Stimulated activated CD8-positive, alpha-beta memory T cell treated with anti-CD3 and anti-CD28 coated beads, Interleukin-7, amount 100 ng/mL, for 4 hours (primary cell): Measurements from ENCODE around the gene SAPCD1.

Source experiments
- DNase-seq, 2 donors: peaks; one replicate each; pipeline ENCODE4 v3.0.0-alpha.2; 2020; ENCODE audit warnings: low read depth in 2 of 2

The SAPCD1 gene

DNA sequence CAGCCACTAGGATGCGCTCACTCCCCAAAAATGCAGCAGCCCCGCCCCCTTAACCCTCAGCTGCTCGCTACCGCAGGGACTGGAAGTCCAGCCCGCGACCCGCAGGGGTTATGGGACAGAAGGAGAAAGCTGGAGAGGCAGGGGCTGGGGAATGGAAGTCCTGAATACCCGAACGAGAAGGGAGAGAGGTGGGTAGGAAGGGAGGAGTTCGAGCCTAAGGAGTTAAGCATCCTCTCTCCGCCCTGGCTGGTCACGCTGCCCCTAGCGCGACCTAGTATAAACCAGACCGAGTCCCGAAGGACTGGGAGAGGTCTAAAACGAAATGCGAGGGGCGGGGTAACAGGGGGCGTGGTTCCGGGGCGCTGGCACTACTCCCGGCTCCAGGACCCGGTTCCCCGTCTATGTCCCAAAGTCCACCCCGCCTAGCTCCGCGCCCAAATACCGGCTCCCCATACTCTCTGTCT is 32.9 kb upstream of the SAPCD1 start:
- DNase-seq: peak; percentile 69 to 70

DNA sequence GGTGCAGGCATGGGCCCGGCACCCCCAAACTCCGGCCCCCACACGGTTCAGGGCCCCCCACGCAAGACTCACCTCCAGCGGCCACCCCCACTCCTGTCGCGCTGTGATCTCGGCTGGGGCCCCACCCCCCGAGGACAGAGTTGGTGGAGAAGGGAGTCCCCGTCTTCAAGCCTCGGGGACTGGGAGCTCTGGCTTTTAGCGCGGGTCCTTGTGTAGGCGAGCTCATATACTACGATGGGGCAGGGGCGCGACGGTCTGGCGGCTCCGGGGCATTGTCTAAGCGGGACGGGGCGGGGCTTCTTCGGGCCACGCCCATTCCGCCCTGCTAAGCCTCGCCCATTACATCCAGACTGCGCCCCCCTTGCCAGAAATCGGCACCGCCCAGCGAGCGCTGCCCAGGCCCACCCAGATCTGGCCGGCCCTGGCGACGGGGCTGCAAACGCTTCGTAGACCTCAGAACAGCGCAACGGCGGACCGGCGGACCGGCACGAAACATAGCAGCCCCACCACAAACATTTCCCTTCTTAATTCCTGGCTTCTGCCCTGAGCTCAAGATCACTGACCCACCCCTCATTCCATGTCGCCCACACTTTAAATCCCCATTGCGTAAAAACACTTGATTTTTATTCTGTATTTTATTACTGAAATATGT is 32.4 kb upstream of the SAPCD1 start:
- peak; percentile 39 to 61 for DNase-seq

DNA sequence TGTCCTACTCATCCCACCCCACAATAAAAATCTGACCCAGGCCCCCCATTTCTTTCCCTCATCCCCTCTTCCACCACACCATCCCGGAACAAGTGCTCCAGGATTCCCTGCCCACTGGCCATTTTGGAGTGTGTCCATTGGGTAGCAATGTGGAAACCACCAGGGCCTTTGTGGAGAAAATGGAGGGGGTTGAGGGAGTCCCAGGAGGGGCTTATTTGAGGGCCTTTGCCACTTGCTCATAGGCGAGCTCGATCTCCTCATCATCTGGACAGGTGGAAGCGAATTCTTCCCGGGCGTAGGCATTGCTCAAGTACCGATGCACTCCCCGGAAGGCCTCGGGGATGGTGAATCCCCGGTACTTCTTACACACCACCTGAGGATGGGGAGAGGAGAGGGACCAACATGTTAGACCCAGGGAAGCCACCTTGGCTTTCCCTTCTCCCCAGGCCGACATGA is 31.8 kb upstream of the SAPCD1 start:
- DNase-seq: no peak

DNA sequence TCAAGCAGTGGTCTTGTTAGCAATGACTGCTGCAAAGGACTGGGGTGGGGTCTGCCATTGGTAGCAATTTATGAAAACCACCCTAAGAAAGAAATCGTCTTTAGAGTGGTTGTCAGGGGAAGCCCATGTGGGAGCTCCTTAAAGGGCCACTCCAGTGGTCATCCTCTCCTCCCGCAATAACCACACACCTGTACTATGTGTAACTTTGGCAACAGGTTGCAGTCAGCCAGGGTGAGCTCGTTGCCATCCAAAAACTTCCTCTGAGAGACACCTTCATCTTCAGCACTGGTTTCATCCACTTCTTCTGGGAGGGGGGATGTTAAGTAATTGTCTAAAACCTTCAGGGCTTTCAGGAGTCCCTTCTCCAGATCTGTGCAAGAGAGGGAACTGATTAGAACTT is 30.4 kb upstream of the SAPCD1 start:
- DNase-seq: no peak

DNA sequence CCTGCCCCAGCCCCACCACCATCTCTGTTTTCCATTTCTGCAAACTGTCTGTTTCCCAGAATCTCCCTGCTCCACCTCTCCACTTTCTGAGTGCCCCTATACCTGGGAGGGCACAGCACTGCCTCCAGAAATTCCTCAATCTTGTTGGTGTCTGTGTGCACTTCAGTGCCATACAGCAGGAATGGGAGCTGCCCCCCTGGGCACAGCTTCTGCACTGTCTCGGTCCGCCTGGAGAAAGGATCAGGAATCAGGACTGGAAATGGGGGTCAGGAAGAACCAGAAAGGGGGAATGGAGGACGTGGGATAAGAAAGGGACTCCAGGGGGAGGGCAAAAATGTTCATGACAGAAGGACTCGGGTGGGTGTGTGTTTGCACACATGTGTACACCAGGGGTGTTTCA is 28.7 kb upstream of the SAPCD1 start:
- no peak for DNase-seq

DNA sequence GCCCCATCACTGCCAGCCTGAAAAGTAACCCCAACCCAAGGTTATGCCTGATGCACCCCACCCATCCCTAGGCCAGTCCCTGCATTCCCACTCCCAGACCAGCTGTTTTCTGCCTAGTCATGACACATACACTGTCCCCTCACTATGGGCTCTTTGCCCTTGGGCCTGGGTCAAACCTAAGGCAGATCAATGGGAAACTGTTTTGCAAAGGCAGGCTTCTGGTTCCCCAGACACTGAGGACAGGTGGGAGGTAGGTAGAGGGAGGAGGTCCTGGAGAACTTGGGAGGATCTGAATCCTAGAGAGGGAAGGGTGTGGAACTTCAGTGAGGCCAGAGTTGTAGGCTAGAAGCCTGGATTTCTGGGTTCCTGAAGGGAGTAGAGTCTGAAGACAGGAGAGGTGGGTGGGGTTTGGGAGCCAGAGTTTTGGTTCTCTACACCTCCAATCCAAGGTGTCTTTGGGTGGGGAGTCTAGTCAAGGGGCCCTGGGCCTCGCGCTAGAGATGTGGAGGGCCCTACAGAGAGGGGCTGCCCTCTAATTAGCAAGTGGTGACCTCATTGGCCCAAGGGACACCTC is 28.1 kb upstream of the SAPCD1 start:
- DNase-seq: no peak

DNA sequence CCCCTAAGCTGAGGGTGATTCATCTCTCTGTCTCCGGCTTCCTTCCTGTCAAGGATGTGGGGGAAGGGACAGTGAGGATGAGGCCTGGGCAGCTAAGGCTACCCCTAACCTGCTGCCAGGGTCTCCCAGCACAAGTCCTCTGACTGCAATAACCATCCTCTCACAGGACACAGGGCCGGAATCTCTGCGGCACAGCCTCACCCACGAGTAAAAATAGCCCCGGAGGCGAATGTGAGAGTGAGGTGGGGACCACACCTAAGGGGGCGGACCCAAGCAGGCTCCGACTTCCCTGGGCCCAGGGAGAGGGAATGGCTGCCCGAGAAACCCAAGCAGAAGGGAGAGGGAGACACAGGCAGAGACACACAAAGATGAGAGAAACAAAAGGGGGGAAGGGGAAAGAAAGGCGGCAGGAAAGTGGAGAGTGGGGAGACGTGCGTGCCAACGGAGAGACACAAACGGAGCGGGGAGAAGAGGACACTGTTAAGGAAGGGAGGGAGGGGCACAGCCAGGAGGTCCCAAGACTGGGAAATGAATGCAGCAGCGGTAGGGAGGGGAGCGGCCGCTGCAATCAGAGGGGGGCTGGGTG is 27.5 kb upstream of the SAPCD1 start:
- DNase-seq: peak; percentile 45 to 51

DNA sequence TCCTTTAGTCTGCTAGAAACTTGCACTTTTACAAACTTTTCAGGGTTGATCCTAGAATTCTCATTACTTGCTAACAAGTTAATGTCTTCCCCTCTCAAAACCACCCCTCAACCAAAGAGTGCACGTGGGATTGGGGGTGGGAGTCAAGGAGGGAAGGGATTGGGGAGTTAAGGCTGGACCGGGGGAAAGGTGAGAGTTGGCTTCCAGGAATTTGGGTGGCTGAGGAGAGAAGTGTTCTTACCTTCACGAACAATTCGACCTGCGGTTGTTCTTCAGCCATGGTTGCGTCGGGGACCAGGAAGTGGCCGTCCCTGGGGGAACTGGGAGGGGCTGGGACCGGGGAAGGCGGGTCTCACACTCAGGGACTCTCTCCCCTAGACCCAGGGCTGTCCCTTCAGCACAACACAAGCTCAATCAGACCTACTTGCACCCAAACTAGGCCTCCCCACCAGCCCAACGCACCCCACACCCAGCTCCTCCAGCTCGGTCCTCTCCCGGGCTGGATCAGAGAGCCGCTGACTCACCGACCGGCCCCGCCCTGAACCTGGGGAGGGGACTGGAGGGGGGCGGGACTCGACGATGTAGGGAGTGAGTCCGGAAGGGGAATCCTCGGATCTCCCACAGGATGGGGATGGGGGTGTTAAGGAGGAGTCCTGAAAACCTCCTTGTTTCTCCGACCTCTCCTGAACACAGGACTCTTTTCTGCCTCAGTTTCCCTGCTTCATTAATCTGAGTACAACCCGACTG is 26.3 kb upstream of the SAPCD1 start, which contains the start of gene CLIC1:
Gene CLIC1 (minus strand): TSS at position 510 of the 747 bp plus-strand sequence. CDS start 230 bp downstream, at position 280.
- peak; percentile 61 to 70 for DNase-seq

DNA sequence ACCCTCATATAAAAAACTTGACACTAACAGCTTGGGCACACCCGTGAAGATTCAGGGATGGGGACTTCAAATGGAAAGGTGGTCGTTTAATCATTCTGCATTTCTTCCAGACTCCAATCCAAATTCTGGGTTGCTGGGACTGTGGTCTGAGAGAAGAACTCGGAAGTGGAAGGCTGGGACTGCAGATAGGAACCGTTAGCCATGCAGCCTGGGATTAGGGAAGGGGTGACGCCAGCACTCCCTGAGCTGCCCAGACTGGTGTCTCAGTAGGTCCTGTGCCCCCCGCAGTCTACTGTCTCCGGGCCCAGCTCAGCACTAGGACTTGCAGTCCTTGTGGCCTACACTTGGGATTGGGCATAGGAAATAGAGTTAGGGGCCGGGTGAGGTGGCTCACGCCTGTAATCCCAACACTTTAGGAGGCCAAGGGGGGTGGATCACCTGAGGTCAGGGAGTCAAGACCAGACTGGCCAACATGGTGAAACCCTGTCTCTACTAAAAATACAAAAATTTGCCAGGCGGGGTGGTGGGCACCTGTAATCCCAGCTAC is 25.6 kb upstream of the SAPCD1 start:
- DNase-seq: no peak

DNA sequence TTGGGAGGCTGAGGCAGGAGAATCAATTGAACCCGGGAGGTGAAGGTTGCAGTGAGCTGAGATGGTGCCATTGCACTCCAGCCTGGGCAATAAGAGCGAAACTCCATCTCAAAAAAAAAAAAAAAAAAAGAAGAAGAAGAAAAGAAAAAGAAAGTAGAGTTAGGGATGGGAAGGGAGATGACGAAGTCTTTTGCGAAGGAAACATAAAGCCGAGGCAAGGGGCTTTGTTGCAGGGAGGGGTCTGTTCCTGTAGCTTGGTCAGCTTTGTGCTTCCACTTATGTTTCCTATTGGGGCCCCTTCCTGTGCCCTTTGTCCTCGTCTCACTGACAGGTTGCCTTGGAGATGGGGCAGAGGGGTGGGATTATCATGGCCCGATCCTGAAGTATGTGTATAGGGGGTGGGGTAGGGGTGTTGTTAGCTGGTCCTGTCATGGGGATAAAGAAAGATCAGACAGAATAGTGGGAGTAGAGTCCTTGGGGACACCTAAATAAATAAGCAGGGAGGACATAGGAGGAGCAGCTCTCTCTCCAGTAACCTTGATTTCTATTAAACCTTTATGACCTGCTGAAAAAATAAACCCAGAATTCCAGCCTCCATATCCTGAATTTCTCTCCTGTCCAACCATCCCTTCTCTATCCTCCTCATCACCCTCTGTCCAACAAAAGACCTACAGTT is 25.0 kb upstream of the SAPCD1 start:
- no peak for DNase-seq

DNA sequence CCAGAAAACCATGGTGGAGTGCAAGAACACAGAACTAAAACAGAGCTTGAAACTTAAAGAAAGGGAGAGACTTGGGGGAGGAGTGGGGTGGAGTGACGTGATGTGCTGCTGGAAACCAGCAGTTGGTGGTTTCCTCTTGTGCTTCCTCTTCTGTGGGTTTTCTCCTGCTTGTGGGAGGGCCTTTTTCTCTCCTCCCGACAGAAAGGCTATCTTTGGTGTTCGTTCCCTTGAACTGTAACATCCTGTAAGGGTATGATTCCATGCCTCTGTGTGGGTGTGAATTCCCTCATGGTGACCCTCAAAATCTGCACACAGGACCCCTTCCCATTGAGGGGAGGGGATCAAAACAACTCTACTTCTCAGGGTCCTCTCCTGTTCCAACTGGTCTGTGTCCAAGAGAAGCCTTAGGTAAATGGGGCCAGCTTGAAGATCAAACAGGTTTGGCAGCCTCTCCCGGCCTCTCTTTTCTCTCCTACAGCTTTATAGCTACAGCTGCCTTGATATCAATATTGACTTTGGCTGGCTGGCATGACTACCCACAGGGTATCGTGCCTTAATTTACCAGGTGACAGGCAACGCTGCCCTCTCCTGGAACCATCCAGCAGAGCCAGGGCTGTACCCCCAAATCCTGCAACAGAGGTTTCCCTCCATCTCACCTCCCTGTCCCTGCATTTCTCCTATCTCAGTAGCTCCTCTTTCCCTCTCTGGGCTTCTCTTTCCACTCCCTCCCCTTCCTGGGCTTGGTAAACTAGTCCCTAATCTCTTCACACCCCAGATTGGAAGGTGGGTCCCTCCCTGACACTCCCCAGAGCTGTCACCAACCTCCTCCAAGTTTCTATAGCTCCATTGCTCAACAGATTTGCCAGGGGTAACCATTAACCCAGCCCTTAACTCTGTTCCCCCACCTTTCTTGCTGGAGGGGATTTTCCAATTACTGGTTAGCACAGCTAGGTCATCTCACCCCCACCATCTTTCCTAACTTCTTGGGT is 24.2 kb upstream of the SAPCD1 start:
- peak; percentile 55 to 63 for DNase-seq

DNA sequence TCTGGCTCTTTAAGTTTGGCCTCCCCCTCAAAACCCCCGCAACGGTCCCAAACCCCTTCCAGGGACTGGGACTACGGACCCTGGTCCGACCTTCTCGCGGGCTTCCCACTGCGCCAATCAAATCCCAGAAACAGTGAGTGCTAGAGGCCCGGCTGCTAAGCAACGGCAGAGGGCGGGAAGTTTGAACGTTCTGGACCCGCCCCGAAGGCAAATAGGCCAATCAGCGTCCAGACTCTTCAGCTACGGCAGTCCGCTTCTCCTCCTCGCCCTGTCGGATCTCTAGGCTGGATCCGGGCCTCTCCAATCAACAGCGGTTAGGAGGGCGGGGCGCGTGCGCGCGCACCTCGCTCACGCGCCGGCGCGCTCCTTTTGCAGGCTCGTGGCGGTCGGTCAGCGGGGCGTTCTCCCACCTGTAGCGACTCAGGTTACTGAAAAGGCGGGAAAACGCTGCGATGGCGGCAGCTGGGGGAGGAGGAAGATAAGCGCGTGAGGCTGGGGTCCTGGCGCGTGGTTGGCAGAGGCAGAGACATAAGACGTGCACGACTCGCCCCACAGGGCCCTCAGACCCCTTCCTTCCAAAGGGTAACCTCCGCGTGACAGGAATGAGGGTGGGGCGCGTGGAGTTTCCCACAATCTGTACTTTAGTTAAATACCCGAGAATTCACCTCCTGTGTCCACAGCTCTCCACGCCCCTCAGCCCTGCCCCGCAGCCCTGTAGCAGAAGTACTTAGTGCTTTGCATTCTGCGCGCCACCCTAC is 22.6 kb upstream of the SAPCD1 start, which contains the start of gene MSH5:
Gene MSH5 (plus strand): TSS at position 367 of the 758 bp plus-strand sequence. CDS start 462 bp downstream, outside the sequence.
- peak; percentile 92 for DNase-seq

DNA sequence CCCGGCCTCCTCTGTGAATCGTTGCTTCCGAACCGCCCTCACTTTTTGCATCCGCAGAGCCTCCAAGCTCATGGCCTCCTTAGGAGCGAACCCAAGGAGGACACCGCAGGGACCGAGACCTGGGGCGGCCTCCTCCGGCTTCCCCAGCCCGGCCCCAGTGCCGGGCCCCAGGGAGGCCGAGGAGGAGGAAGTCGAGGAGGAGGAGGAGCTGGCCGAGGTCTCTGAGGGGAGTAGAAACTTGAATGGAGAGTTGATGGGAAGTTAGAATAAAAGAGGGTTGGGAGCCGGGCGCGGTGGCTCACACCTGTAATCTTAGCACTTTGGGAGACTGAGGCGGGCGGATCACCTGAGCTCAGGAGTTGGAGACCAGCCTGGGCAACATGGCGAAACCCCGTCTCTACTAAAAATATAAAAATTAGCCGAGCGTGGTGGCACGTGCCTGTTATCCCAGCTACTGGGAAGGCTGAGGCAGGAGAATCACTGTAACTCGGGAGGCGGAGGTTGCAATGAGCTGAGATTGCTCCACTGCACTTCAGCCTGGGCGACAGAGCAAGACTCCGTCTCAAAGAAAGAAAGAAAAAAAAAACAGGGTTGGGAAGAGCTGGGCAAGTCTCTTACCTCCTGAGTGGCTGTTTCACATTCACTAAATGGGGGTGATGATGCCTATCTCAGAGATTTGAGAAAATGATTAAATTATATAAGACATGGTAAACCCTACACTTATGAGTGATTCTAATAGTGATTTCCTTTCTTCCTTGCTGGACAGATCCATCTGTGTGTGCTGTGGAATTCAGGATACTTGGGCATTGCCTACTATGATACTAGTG is 21.8 kb upstream of the SAPCD1 start:
- DNase-seq: no peak

DNA sequence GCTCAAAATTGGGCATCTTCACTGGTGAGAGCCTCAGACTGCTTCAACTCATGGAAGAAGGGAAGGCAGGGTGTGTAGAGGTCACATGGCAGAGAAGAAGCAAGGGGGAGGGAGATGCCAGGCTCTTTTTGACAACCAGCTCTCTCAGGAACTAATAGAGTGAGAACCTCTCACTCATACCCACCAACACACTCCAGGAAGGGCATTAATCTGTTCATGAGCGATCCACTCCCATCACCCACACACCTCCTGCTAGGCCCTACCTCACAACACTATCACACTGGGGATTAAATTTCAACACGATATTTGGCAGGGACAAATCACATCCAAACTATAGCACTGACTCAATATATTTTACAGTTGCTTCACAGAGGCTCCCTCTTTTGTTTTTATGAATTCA is 20.6 kb upstream of the SAPCD1 start:
- DNase-seq: no peak

DNA sequence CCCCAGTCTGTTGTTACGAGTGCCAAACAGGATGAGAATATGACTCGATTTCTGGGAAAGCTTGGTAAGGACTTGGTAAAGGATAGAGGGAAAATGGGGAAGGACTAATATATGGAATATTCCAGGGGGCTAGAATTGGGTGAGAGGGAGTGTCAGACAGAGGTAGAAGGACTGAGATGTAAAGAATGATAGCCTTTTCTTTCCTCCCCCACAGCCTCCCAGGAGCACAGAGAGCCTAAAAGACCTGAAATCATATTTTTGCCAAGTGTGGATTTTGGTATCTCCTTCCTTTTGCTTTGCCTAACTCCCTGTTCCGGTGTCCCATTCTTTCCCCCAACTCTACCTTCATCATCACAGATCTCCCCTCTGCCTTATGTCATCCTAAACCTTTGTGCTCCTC is 19.6 kb upstream of the SAPCD1 start:
- DNase-seq: no peak

DNA sequence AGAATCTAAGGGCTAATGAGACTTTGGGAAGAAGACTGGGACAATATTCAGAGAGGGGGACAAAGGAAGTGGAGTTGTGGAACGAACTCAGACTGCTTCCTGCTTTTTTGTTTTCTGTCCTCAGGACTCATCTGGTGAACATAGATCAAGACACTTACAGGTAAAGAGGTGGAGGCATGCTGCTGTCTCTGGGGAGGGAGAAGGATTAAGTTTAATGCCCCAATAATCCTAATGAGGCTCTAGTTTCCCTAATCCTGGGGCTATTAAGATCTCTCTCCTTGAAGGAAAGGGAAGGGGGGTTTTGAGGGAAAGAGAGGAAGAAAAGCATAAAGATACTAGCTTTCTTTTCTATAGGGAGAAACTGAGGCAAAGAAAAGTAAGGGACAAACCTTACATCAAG is 18.0 kb upstream of the SAPCD1 start:
- DNase-seq: no peak

DNA sequence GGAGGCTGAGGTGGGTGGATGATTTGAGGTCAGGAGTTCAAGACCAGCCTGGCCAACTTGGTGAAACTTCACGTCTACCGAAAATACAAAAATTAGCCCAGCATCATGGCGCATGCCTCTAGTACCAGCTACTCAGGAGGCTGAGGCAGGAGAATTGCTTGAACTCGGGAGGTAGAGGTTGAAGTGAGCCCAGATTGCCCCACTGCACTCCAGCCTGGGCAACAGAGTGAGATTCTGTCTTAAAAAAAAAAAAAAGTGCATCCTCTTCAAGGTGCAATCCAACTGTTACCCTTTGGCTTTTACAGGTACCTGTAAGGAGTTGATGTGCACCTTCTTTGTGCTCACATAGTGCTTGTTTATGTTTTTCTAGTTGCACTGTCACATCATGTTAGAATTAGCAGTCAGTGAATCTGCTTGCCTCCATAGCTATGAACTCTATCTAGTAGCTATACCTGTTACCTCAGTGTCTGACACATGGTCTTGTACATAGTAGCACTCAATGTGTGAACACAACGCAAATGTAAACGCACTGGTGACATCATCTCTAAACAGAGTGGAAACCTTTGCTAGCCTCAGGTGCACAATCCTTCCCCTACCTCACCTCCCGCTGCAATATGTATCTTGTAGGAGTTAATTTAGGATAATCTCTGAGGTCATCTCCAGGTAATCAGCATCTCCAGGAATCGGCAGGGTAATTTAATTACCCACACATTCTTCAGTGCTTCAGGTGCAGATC is 13.0 kb upstream of the SAPCD1 start:
- DNase-seq: no peak
